ENCODE results near the gene HDHD5.
"Not testable (repeated sequence)": the region's sequence is repeated elsewhere in the genome, so short reads cannot be mapped to it uniquely, and the experiment has no call there.

Gene HDHD5

DNA sequence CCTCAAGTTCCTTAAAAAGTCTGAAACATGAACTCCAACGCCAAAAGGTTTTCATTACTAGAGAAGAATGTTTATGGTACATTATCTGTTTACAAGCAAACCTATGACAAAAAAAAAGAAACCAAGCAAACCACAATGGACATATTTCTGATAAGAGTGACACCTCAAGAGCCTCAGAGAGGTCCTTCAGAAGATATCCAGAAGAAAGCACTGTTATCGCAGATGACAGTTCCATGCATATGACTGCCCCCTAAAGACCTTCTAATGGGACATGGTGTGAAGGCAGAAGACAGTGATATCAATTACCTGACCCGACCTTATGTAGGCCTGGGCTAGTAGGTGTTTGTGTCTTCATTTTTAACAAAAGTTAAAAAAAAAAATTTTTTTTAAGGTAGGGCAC, 3.1 kb downstream of the HDHD5 start:
- no peak for DNase-seq (ENCODE audit: low read depth)
- H3K4me3 ChIP-seq (replicated peaks; ENCODE audit: low read depth, low read length), result no peak overlapping the region
- TF ChIP-seq CTCF (IDR thresholded peaks at IDR 0.05; ENCODE audit: low read length, missing control alignments), result no peak

DNA sequence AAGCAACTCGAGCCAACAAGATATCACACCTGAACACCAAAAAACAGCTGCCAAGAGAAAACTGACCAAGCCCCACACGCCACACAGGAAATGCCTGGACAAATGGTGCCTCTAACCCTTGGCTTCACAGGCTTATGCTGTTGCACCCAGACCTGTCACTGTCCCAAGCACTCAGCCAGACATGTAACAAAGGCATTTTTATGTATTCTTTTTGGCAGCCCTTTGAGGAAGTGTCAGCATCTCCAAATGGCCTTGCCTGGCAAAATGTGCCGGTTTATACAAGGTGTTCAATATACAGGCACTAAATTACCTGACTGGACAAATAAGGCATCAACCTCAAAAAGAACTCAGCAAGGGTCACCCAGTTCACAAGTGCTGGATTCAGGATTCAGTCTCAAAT, 6.1 kb downstream of the HDHD5 start:
- no peak overlapping the region for H3K4me3 ChIP-seq (replicated peaks; ENCODE audit: low read depth, low read length)
- DNase-seq (ENCODE audit: low read depth), result no peak
- no peak for TF ChIP-seq CTCF (IDR thresholded peaks at IDR 0.05; ENCODE audit: low read length, missing control alignments)

DNA sequence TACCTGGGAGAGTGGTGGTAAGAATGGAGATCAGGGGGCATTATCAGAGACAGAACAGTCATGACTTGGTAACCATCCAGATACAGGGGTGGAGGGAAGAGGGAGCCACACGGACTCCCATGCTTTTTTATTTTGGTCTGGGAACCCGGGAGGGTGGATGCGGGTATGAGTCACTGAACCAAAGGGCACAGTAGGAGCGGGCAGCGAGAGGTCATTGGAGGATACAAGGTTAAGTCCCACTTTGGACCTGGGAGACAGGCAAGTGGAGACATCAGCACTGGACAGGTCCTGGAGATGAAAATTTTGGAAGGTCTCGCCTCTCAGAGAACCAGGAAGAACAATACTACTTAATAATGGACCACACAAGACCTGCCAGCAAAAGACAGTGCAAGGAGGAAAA, 6.7 kb downstream of the HDHD5 start:
- no peak for TF ChIP-seq CTCF (IDR thresholded peaks at IDR 0.05; ENCODE audit: low read length, missing control alignments)
- DNase-seq (ENCODE audit: low read depth), result no peak

GRCh38 chr22:17149076-17149815, 9.8 kb downstream of the HDHD5 start:
- DNase-seq (ENCODE audit: low read depth), result no peak
- no peak for TF ChIP-seq CTCF (IDR thresholded peaks at IDR 0.05; ENCODE audit: low read length, missing control alignments)
- no peak overlapping the region for H3K4me3 ChIP-seq (replicated peaks; ENCODE audit: low read depth, low read length)

More for the DNA sequence above, 6.7 kb downstream of the HDHD5 start:
- H3K4me3 ChIP-seq (replicated peaks; ENCODE audit: low read depth, low read length), result no peak overlapping the region

- not testable (repeated sequence) for H3K4me3 ChIP-seq (replicated peaks; ENCODE audit: low read depth, low read length); DNase-seq (ENCODE audit: low read depth)
Measured at GRCh38 chr22:17147458-17147857, 11.6 kb downstream of the HDHD5 start.

GRCh38 chr22:17145021-17145680, 13.9 kb downstream of the HDHD5 start:
- no peak overlapping the region for H3K4me3 ChIP-seq (replicated peaks; ENCODE audit: low read depth, low read length)
- no peak for TF ChIP-seq CTCF (IDR thresholded peaks at IDR 0.05; ENCODE audit: low read length, missing control alignments)
- DNase-seq (ENCODE audit: low read depth), result no peak

DNA sequence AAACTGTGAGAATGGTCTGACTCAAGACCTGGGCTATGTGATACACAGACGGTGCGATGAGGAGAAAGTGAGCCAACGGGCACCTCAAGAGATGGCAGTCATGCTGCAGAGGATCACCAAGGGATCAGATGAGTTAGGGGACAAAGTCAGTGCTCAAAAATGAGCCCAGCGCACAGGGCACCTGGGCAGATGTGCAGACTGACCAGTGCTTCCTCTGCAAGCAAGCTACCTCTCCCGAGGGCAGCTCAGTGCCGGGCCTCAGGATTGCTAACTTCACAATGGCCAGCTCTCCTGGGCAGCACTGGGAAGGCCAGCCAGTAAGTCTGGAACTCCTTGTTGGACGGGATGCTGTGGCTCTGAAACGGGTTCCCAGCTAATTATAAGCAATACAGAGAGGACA, 15.3 kb downstream of the HDHD5 start:
- H3K4me3 ChIP-seq (replicated peaks; ENCODE audit: low read depth, low read length), result no peak overlapping the region
- TF ChIP-seq CTCF (IDR thresholded peaks at IDR 0.05; ENCODE audit: low read length, missing control alignments), result no peak
- DNase-seq (ENCODE audit: low read depth), result no peak
